Tibial artery (tissue), 4 donors: ENCODE data around the gene PCBP3.

Experiments used
- DNase-seq, 2 donors: peaks; one replicate each; pipeline ENCODE4 v3.0.0-alpha.2; 2019
- H3K27ac ChIP-seq, 2 donors: fragments of 200-600 bp; sonication (generic) in 1 of 2; 1 replicate in 1 of 2; 2 replicates in 1 of 2; pipeline ENCODE4 v1.5.1; 2018 to 2019; ENCODE audit warnings: mild to moderate bottlenecking in 1 of 2
- H3K27me3 ChIP-seq, 2 donors: fragments of 200-600 bp; sonication (generic) in 1 of 2; one replicate each; pipeline versions ENCODE4 v1.5.1 to v1.6.0; 2016 to 2019
- H3K36me3 ChIP-seq, 3 donors: fragments of 200-600 bp; sonication (generic) in 2 of 3; one replicate each; pipeline ENCODE4 v1.5.1; 2016 to 2019; ENCODE audit warnings: mild to moderate bottlenecking in 2 of 3
- H3K4me1 ChIP-seq, 4 donors: fragments of 200-600 bp; sonication (generic) in 2 of 4; 1 replicate in 3 of 4; 2 replicates in 1 of 4; pipeline ENCODE4 v1.5.1; 2016 to 2019
- H3K4me3 ChIP-seq, 2 donors: fragments of 200-600 bp; sonication (generic) in 1 of 2; 1 replicate in 1 of 2; 2 replicates in 1 of 2; pipeline ENCODE4 v1.5.1; 2018 to 2019; ENCODE audit warnings: mild to moderate bottlenecking in 2 of 2
- H3K9me3 ChIP-seq, 3 donors: fragments of 200-600 bp; sonication (generic) in 1 of 3; one replicate each; pipeline ENCODE4 v1.5.1; 2016 to 2019
- CTCF ChIP-seq, 2 experiments: fragments of 200-600 bp in 1 of 2; fragments of 450-650 bp in 1 of 2; IDR thresholded peaks; one replicate each; pipeline ENCODE4 v1.5.1; 2017 to 2019; ENCODE audit warnings: antibody characterized with exemption in 2 of 2, mild to moderate bottlenecking in 1 of 2, moderate library complexity in 1 of 2
- intact Hi-C: fragments of 100-400 bp; cut with DNase I; formaldehyde crosslinking; loops from one replicate; pipeline ENCODE4 v1.15.0; 2023; ENCODE audit warnings: low total_unique reads

The PCBP3 gene

DNA sequence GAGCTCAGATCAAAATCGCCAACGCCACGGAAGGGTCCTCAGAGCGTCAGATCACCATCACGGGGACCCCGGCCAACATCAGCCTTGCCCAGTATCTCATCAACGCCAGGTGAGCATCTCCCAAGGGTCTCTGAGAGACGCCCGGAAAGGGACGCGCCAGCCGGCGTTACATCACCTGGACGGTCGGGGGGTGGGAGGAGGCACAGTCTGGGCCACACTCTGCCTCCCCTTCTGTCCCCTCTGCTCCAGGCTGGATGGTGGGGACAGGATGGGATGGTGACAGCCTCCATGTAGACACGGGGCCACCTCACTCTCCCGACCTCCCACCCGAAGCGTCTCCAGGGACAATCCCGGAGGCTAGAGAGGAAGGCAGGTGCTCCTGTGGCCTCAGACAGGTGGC is 296.6 kb downstream of the PCBP3 start:
- Histone ChIP-seq H3K4me3 (no peak overlapping the region), H3K9me3 (peaks cover 0 to 17% (median 10%) of the 10 kb centered on the region in 3 donors), H3K4me1 (no peaks in the 10 kb centered on the region), H3K27me3 (no peaks in the 10 kb centered on the region), H3K36me3 (peaks cover 0 to 7% (median 0%) of the 10 kb centered on the region in 3 donors), H3K27ac (no peak overlapping the region)
- no peak for DNase-seq
- intact Hi-C loops = no loop called here
- no peak for TF ChIP-seq CTCF (IDR thresholded peaks at IDR 0.05)

GRCh38 chr21:45940621-45941337 is 297.3 kb downstream of the PCBP3 start:
- no peak for DNase-seq
- H3K4me3 ChIP-seq = no peak overlapping the region
- H3K36me3 ChIP-seq = peaks cover 0 to 4% (median 0%) of the 10 kb centered on the region in 3 donors
- H3K4me1 ChIP-seq = no peaks in the 10 kb centered on the region
- peaks cover 0 to 10% (median 3%) of the 10 kb centered on the region in 3 donors for H3K9me3 ChIP-seq
- H3K27me3 ChIP-seq = no peaks in the 10 kb centered on the region
- TF ChIP-seq CTCF (IDR thresholded peaks at IDR 0.05) = no peak
- intact Hi-C loops = no loop called here
- no peak overlapping the region for H3K27ac ChIP-seq

GRCh38 chr21:45941338-45941710 is 297.8 kb downstream of the PCBP3 start:
- H3K36me3 ChIP-seq = no peaks in the 10 kb centered on the region
- no peak for DNase-seq
- H3K9me3 ChIP-seq = peaks cover 0 to 5% (median 0%) of the 10 kb centered on the region in 3 donors
- H3K27me3 ChIP-seq = no peaks in the 10 kb centered on the region
- no peak overlapping the region for H3K27ac ChIP-seq
- H3K4me1 ChIP-seq = no peaks in the 10 kb centered on the region
- no peak overlapping the region for H3K4me3 ChIP-seq
- intact Hi-C loops = no loop called here
- TF ChIP-seq CTCF (IDR thresholded peaks at IDR 0.05) = no peak

DNA sequence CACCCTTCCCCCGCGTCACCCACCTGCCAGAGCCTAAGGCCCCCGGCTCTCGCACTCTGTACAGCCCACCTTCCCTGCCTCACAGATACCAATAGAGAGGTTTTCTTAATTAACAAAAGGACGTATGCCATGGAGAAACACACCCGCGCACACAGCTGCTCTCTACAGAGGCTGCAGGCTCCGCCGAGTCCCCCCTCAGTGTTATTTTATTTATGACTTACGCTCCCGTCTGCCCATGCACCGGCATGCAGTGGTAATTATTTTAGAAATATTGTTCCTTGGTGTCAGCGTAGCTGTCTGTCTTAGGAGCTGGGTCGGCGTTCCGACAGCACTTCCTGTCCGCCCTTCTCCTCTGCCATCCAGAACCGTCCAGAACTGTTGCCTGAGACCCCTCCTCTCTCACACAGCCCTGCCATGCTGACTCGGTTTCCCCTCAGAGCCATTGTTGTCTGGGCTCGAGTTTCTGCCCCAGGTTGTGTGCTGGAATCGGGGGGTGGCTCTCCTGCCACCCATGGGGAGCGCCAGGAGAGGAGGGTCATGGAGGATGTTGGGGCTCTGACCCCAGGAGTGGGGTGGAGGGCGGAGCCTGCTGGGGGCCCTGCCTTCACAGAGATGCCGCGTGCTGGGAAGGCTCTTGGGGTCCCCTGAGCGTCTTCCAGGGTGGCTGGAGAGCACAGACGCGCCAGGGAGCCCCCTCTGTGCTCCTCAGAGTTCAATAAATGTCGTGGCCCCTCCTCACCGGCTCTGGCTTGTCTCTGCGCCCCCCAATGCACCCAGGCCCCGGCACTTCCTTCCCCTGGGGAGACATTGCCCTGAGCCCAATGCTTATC is 298.4 kb downstream of the PCBP3 start:
- no peak overlapping the region for H3K27ac ChIP-seq
- intact Hi-C loops = no loop called here
- no peak for TF ChIP-seq CTCF (IDR thresholded peaks at IDR 0.05)
- H3K4me1 ChIP-seq = no peaks in the 10 kb centered on the region
- H3K9me3 ChIP-seq = no peaks in the 10 kb centered on the region
- no peaks in the 10 kb centered on the region for H3K36me3 ChIP-seq
- no peak for DNase-seq
- no peak overlapping the region for H3K4me3 ChIP-seq
- H3K27me3 ChIP-seq = no peaks in the 10 kb centered on the region

- Histone ChIP-seq H3K4me3 (no peak overlapping the region), H3K27me3 (no peaks in the 10 kb centered on the region), H3K36me3 (no peaks in the 10 kb centered on the region), H3K27ac (no peak overlapping the region), H3K9me3 (no peaks in the 10 kb centered on the region), H3K4me1 (no peaks in the 10 kb centered on the region)
- no peak for TF ChIP-seq CTCF (IDR thresholded peaks at IDR 0.05)
- DNase-seq = no peak
- intact Hi-C loops = no loop called here
Observed at GRCh38 chr21:45942755-45943629, 299.5 kb downstream of the PCBP3 start.
